Measurements from ENCODE around the gene MANF.
"Not testable (repeated sequence)": the region's sequence is repeated elsewhere in the genome, so short reads cannot be mapped to it uniquely, and the experiment has no call there.

MANF gene

DNA sequence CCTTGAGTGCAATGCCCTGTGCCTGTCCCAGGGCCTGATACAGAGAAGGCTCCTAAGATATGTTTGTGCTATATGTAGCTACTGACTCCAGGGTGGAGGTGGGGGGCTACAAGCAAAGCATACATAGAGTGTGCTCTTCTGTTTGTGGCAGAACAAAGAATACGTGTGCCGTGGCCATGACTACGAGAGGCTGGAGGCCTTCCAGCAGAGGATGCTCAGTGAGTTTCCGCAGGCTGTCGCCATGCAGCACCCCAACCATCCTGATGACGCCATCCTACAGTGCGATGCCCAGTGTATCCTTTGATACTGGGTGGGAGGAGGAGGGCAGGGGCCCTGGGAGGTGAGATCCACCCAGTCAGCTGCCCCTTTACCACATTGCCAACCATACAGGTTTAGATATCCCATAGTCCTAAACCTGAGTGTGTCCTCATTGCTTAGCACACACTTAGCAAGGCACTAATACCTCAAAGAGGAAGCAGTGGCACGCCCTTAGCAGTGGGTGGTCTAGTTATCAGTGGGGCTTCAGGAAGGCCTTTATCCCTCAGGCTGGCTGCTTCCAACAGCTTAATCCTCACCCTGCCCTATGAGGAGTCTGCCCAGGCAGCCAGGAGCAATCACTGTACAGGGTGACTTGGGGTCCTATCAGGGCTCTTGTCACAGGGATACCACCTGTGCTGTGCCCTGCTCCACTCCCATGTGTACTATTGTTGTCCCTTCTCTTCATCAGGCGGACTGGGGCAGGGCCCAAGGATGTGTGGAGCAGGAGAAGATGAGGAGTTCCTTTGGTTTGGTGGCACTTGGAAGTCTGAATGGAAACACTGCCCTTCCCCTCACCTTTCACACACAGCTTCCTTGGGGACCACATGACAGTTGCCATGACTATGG, 30.1 kb upstream of the MANF start:
- no peaks in the 10 kb centered on the region for H3K4me1 ChIP-seq (ENCODE audit: insufficient read depth, low read length)
- H3K9me3 ChIP-seq (ENCODE audit: low read length): no peaks in the 10 kb centered on the region
- H3K9ac ChIP-seq (ENCODE audit: low read length): no peak overlapping the region
- H3K27me3 ChIP-seq (ENCODE audit: control insufficient read depth in 1 of 2, insufficient read depth in 2 of 2, low read length in 2 of 2): no peaks in the 10 kb centered on the region
- H3K27ac ChIP-seq (ENCODE audit: low read depth, low read length): no peak overlapping the region
- H3K36me3 ChIP-seq (ENCODE audit: insufficient read depth, low read length): no peaks in the 10 kb centered on the region
- H3K4me3 ChIP-seq (ENCODE audit: low read depth in 1 of 2, low read length in 2 of 2): no peak overlapping the region

GRCh38 chr3:51355891-51356578, 29.1 kb upstream of the MANF start:
- no peaks in the 10 kb centered on the region for H3K9me3 ChIP-seq (ENCODE audit: low read length)
- H3K27me3 ChIP-seq (ENCODE audit: control insufficient read depth in 1 of 2, insufficient read depth in 2 of 2, low read length in 2 of 2): no peaks in the 10 kb centered on the region
- H3K9ac ChIP-seq (ENCODE audit: low read length): no peak overlapping the region
- no peak overlapping the region for H3K27ac ChIP-seq (ENCODE audit: low read depth, low read length)
- no peak overlapping the region for H3K4me3 ChIP-seq (ENCODE audit: low read depth in 1 of 2, low read length in 2 of 2)
- no peaks in the 10 kb centered on the region for H3K4me1 ChIP-seq (ENCODE audit: insufficient read depth, low read length)
- H3K36me3 ChIP-seq (ENCODE audit: insufficient read depth, low read length): no peaks in the 10 kb centered on the region

- no peak overlapping the region for H3K27ac ChIP-seq (ENCODE audit: low read depth, low read length)
- no peaks in the 10 kb centered on the region for H3K4me1 ChIP-seq (ENCODE audit: insufficient read depth, low read length)
- H3K9ac ChIP-seq (ENCODE audit: low read length): no peak overlapping the region
- no peaks in the 10 kb centered on the region for H3K9me3 ChIP-seq (ENCODE audit: low read length)
- H3K27me3 ChIP-seq (ENCODE audit: control insufficient read depth in 1 of 2, insufficient read depth in 2 of 2, low read length in 2 of 2): no peaks in the 10 kb centered on the region
- no peaks in the 10 kb centered on the region for H3K36me3 ChIP-seq (ENCODE audit: insufficient read depth, low read length)
- H3K4me3 ChIP-seq (ENCODE audit: low read depth in 1 of 2, low read length in 2 of 2): no peak overlapping the region
These were observed 27.2 kb upstream of the MANF start for GRCh38 chr3:51357856-51358255.

DNA sequence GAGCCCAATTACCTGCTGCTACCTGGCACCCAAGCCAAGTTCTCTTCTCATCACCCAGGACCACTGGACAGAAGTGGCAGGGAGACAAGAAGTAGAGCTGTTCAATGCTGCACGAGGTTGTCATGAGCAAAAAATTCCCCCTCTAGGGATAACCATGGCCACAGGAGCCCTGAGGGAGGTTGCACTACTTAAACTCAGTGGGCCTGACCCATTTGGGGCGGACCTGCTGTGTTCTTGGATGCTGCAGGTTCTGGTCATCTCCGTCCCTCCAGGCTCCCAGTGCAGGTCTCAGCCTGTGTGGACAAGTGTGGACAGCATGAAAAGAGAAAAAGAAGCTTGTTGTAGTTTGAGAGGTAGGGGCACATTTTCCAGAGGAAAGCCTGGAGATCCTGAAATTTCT, 26.1 kb upstream of the MANF start:
- H3K27ac ChIP-seq (ENCODE audit: low read depth, low read length): no peak overlapping the region
- H3K36me3 ChIP-seq (ENCODE audit: insufficient read depth, low read length): no peaks in the 10 kb centered on the region

DNA sequence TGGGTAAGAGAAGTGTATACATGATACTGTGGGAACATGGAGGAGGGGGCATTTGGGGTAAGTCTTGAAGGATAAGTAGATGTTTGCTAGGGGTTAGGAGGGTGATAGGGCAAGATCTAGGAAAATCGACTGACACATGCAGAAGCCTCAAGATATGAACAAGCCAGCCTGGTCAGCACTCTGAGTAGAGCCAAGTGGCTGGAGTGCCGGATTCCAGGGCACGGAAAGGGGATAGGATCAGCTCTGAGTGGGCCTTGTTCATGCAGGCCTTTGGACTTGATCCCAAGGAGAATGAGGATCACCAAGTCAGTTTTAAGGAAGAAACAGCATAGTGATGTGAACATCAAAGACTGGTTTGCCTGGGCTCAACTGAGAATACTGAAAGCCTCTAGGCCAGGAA, 24.3 kb upstream of the MANF start:
- no peaks in the 10 kb centered on the region for H3K9me3 ChIP-seq (ENCODE audit: low read length)
- no peaks in the 10 kb centered on the region for H3K27me3 ChIP-seq (ENCODE audit: control insufficient read depth in 1 of 2, insufficient read depth in 2 of 2, low read length in 2 of 2)
- H3K9ac ChIP-seq (ENCODE audit: low read length): no peak overlapping the region
- H3K36me3 ChIP-seq (ENCODE audit: insufficient read depth, low read length): no peaks in the 10 kb centered on the region
- no peak overlapping the region for H3K4me3 ChIP-seq (ENCODE audit: low read depth in 1 of 2, low read length in 2 of 2)
- no peak overlapping the region for H3K27ac ChIP-seq (ENCODE audit: low read depth, low read length)
- H3K4me1 ChIP-seq (ENCODE audit: insufficient read depth, low read length): no peaks in the 10 kb centered on the region

More for the DNA sequence above, 26.1 kb upstream of the MANF start:
- H3K9me3 ChIP-seq (ENCODE audit: low read length): no peaks in the 10 kb centered on the region
- H3K4me3 ChIP-seq (ENCODE audit: low read depth in 1 of 2, low read length in 2 of 2): no peak overlapping the region
- no peaks in the 10 kb centered on the region for H3K4me1 ChIP-seq (ENCODE audit: insufficient read depth, low read length)
- no peaks in the 10 kb centered on the region for H3K27me3 ChIP-seq (ENCODE audit: control insufficient read depth in 1 of 2, insufficient read depth in 2 of 2, low read length in 2 of 2)
- H3K9ac ChIP-seq (ENCODE audit: low read length): no peak overlapping the region

GRCh38 chr3:51361746-51362145, 23.3 kb upstream of the MANF start:
- no peak overlapping the region for H3K27ac ChIP-seq (ENCODE audit: low read depth, low read length)
- no peak overlapping the region for H3K4me3 ChIP-seq (ENCODE audit: low read depth in 1 of 2, low read length in 2 of 2)
- H3K36me3 ChIP-seq (ENCODE audit: insufficient read depth, low read length): no peaks in the 10 kb centered on the region
- no peaks in the 10 kb centered on the region for H3K4me1 ChIP-seq (ENCODE audit: insufficient read depth, low read length)
- no peaks in the 10 kb centered on the region for H3K27me3 ChIP-seq (ENCODE audit: control insufficient read depth in 1 of 2, insufficient read depth in 2 of 2, low read length in 2 of 2)
- no peaks in the 10 kb centered on the region for H3K9me3 ChIP-seq (ENCODE audit: low read length)
- no peak overlapping the region for H3K9ac ChIP-seq (ENCODE audit: low read length)

DNA sequence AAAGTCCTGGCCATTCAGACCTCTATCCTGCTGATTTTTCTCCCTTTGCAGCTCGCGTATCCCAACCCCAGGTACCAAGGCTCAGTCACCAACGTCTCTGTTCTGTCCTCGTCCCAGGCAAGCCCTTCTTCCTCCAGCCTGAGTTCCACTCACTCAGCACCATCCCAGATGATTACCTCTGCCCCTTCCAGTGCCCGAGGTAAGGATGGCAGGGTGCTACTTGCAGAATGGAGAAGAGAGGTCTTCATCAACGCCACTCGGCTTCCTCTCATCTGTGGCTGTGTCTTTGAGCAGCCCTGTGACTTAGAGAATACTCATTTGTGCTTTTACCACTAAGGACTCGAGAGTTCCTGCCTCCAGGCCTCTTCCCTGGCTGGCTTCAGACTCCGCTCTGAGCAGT, 22.6 kb upstream of the MANF start:
- Histone ChIP-seq H3K27me3 (ENCODE audit: control insufficient read depth in 1 of 2, insufficient read depth in 2 of 2, low read length in 2 of 2) (no peaks in the 10 kb centered on the region), H3K27ac (ENCODE audit: low read depth, low read length) (no peak overlapping the region), H3K4me3 (ENCODE audit: low read depth in 1 of 2, low read length in 2 of 2) (no peak overlapping the region), H3K9me3 (ENCODE audit: low read length) (no peaks in the 10 kb centered on the region), H3K4me1 (ENCODE audit: insufficient read depth, low read length) (no peaks in the 10 kb centered on the region), H3K36me3 (ENCODE audit: insufficient read depth, low read length) (no peaks in the 10 kb centered on the region), H3K9ac (ENCODE audit: low read length) (no peak overlapping the region)

GRCh38 chr3:51368276-51368675, 16.8 kb upstream of the MANF start:
- not testable (repeated sequence) for H3K27ac ChIP-seq (ENCODE audit: low read depth, low read length); H3K4me3 ChIP-seq (ENCODE audit: low read depth in 1 of 2, low read length in 2 of 2); H3K9me3 ChIP-seq (ENCODE audit: low read length); H3K27me3 ChIP-seq (ENCODE audit: control insufficient read depth in 1 of 2, insufficient read depth in 2 of 2, low read length in 2 of 2); H3K9ac ChIP-seq (ENCODE audit: low read length); H3K36me3 ChIP-seq (ENCODE audit: insufficient read depth, low read length); H3K4me1 ChIP-seq (ENCODE audit: insufficient read depth, low read length)

DNA sequence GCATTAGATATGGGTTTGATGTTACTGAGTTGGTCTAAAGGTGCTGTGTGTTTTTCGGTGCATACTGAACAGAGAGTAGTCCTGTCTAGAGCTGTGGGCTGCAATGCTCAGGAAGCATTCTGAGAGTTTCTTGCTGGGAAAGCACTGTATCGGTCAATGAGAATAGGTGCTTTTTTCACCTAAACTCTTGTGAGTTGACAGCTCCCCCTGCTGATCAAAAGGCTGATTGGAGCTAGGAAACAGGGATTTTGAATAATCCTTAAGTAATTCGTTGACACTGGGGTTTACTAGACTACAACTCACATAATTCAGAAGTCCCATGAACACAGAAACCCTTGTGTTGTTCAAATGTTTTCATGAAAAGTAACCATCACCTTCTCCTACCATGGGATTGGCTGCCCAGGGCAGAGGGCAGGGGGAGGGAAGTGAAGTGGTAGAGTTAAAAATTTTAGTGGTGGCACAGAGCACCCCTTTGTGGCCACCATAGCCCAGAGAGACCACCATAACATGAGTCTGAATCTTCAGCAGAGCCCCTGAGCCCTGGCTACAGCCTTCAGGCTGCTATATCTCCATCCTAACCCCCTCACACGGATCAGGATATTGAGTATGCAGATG, 13.0 kb upstream of the MANF start:
- Histone ChIP-seq H3K27ac (ENCODE audit: low read depth, low read length) (no peak overlapping the region), H3K9ac (ENCODE audit: low read length) (no peak overlapping the region), H3K36me3 (ENCODE audit: insufficient read depth, low read length) (no peaks in the 10 kb centered on the region), H3K27me3 (ENCODE audit: control insufficient read depth in 1 of 2, insufficient read depth in 2 of 2, low read length in 2 of 2) (no peaks in the 10 kb centered on the region), H3K4me1 (ENCODE audit: insufficient read depth, low read length) (no peaks in the 10 kb centered on the region), H3K9me3 (ENCODE audit: low read length) (no peaks in the 10 kb centered on the region), H3K4me3 (ENCODE audit: low read depth in 1 of 2, low read length in 2 of 2) (no peak overlapping the region)

DNA sequence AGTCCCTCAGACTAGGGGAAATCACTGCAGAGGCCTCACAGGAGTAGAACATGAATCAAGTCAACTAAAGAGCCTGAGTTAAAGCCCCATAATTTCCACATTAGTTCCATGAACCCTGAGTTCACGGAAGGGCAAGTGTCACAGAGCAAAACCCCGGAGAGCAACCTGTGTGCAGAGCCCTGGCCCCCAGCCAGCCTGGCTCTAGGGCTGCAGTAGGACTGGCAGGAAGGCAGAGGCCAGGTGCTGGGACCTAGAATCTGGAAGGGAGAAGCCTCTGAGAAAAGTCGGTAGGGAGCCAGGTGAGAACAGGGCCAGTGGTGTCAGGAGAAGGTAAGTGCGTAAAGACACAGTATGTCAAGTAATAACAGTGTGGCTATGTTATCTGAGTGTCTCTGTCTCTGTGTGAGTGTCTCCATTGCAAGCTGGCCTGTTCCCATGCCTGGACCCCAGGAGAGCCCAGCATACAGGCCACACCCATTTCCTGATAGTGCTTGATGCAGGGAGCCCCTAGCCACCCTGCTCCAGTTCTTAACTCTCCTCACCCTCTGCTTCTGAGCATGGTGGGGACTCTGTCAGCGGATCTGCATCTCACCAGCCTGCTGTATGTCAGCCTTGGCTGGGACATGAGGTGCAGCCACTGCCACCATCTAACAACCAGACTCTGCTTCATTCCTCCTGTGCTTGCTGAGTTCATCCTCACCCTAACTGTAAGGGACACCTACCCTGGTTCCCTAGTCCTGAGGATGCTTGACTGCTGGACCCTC, 11.3 kb upstream of the MANF start:
- H3K27me3 ChIP-seq (ENCODE audit: control insufficient read depth in 1 of 2, insufficient read depth in 2 of 2, low read length in 2 of 2): no peaks in the 10 kb centered on the region

DNA sequence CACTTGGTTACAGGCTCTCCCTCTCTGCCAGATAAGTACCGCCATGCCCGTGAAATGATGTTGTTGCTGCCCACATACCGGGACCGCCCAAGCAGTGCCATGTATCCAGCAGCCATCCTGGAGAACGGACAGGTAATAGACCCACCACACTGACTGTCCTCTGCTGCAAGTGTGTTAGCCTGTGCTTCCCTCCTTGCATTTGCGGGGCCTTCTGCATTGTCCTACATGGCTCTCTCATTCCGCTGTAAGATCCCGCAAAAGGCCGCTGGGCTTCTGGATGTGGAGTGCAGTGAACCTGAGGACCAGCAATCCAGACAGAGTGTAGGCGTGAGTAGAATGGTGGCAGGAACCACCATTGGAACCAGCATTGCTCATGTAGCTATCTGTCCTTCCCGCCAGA, 10.6 kb upstream of the MANF start:
- Histone ChIP-seq H3K9me3 (ENCODE audit: low read length) (no peaks in the 10 kb centered on the region), H3K4me3 (ENCODE audit: low read depth in 1 of 2, low read length in 2 of 2) (no peak overlapping the region), H3K27me3 (ENCODE audit: control insufficient read depth in 1 of 2, insufficient read depth in 2 of 2, low read length in 2 of 2) (no peaks in the 10 kb centered on the region), H3K4me1 (ENCODE audit: insufficient read depth, low read length) (no peaks in the 10 kb centered on the region), H3K9ac (ENCODE audit: low read length) (no peak overlapping the region), H3K36me3 (ENCODE audit: insufficient read depth, low read length) (no peaks in the 10 kb centered on the region), H3K27ac (ENCODE audit: low read depth, low read length) (no peak overlapping the region)

More for the DNA sequence above, 11.3 kb upstream of the MANF start:
- Histone ChIP-seq H3K9me3 (ENCODE audit: low read length) (no peaks in the 10 kb centered on the region), H3K9ac (ENCODE audit: low read length) (no peak overlapping the region), H3K27ac (ENCODE audit: low read depth, low read length) (no peak overlapping the region), H3K4me3 (ENCODE audit: low read depth in 1 of 2, low read length in 2 of 2) (no peak overlapping the region), H3K36me3 (ENCODE audit: insufficient read depth, low read length) (no peaks in the 10 kb centered on the region), H3K4me1 (ENCODE audit: insufficient read depth, low read length) (no peaks in the 10 kb centered on the region)

Measured in muscle layer of colon (tissue), 2 donors.